Ovary (tissue), 9 donors: ENCODE measurements around the gene WIZ. TPM values are rescaled to one million over a fixed set of nuclear protein-coding genes. Genes with fewer than 3 reads are reported as not detected.

Experiments
- DNase-seq, 5 donors: peaks; one replicate each; pipeline ENCODE4 v3.0.0-alpha.2; 2019 to 2020
- H3K27ac ChIP-seq, 2 donors: fragments of 200-600 bp; one replicate each; pipeline versions ENCODE4 v1.5.1 to v1.8.0; 2019 to 2022
- H3K27me3 ChIP-seq: fragments of 200-600 bp; one replicate; pipeline ENCODE4 v1.8.0; 2022
- H3K36me3 ChIP-seq: fragments of 200-600 bp; sonication (generic); one replicate; pipeline ENCODE4 v1.5.1; 2019
- H3K4me1 ChIP-seq: one replicate; pipeline ENCODE4 v1.8.1; 2013; ENCODE audit warnings: mild to moderate bottlenecking, moderate library complexity; ENCODE audit not compliant: insufficient read depth
- H3K4me3 ChIP-seq: fragments of 200-600 bp; sonication (generic); one replicate; pipeline ENCODE4 v1.5.1; 2017
- H3K9me3 ChIP-seq, 2 donors: fragments of 200-600 bp in 1 of 2; sonication (generic) in 1 of 2; one replicate each; pipeline versions ENCODE4 v1.5.1 to v1.8.1; 2013 to 2019; ENCODE audit warnings: mild to moderate bottlenecking in 1 of 2, moderate library complexity in 1 of 2
- CTCF ChIP-seq, 3 donors: fragments of 450-650 bp in 2 of 3; fragments of 200-600 bp in 1 of 3; IDR thresholded peaks; one replicate each; pipeline versions ENCODE4 v1.5.1 to v1.8.0; 2016 to 2022; ENCODE audit warnings: antibody characterized with exemption in 3 of 3, mild to moderate bottlenecking in 1 of 3
- EP300 ChIP-seq: sonication (generic); formaldehyde crosslinking; IDR thresholded peaks from one replicate; pipeline ENCODE4 v1.6.1; 2017; ENCODE audit warnings: antibody characterized with exemption
- POLR2A ChIP-seq: fragments of 450-650 bp; IDR thresholded peaks from one replicate; pipeline ENCODE4 v1.6.1; 2017; ENCODE audit warnings: antibody characterized with exemption, mild to moderate bottlenecking, moderate library complexity
- WGBS, 3 donors: extraction: QIAGEN DNeasy Blood & Tissue Kit in 1 of 3; methylation state at CpG; one replicate each; pipeline versions ENCODE4 v1.1.5 to v1.1.7; 2013 to 2017; 5-methylcytosine and 5-hydroxymethylcytosine counted together
- intact Hi-C, 4 donors: fragments of 100-400 bp; cut with DNase I; formaldehyde crosslinking; loops; one replicate each; pipeline versions ENCODE4 v1.11.0 to v1.15.1; 2022 to 2023
- polyA plus RNA-seq, 2 donors: library from polyadenylated mRNA; stranded (reverse); fragments of 200-250 nt in 1 of 2; fragments of 350-450 nt in 1 of 2; fragmentation: Illumina TruSeq in 1 of 2; extraction: RNeasy Lipid Tissue Mini Kit (QIAGEN cat#74804) in 1 of 2; gene quantifications; one replicate each; pipeline ENCODE4 v1.2.3, GENCODE V29; 2013 to 2014
- total RNA-seq, 7 donors: library from RNA; depleted of rRNA in 2 of 7; stranded (reverse); fragments of >200 nt in 2 of 7; fragmentation: NEBNext Ultra II Directional in 3 of 7; extraction: Animal tissue kit (Norgen Biotek cat#: 25700) in 3 of 7; gene quantifications; one replicate each; pipeline versions ENCODE4 v1.1.0 to v1.2.4, GENCODE V29; 2016 to 2023
- donor health status: DM: no; HTN: no; CAD: no; lungs with moderate emphysema.
- donor health status: DM: no; HTN: no; CAD: no.
- donor health status: Bipolar disorder and iron deficiency.
- donor health status: DM: yes; HTN: yes; CAD: no.
- donor health status: DM: no; HTN: no; CAD: no.
- donor health status: DM: yes; HTN: yes; CAD: no.

WIZ gene
- total and polyA plus RNA-seq, 9 donors: 4.8 to 46.5 (median 38.2) TPM

- H3K36me3 ChIP-seq: no peaks in the 10 kb centered on the region
- H3K4me3 ChIP-seq: peak overlapping the region; percentile 32
- peak overlapping the region in 1 of 2 donors; percentile 22 for H3K27ac ChIP-seq
- 2 to 9% (median 6%) methylated on average over 16 to 44 of the region's 44 CpGs for WGBS, 3 donors
- no peaks in the 10 kb centered on the region for H3K27me3 ChIP-seq
- no peaks in the 10 kb centered on the region for H3K9me3 ChIP-seq
- DNase-seq: peak in 2 of 5 donors; percentile 62 to 67
- TF ChIP-seq CTCF (IDR thresholded peaks at IDR 0.05) (peak in 2 of 3 donors; percentile 28 to 32), EP300 (no peak)
- intact Hi-C loops: no loop called here
- H3K4me1 ChIP-seq: peaks cover 20% of the 10 kb centered on the region
These were observed 3.4 kb upstream of the WIZ start for GRCh38 chr19:15453091-15453578.

- intact Hi-C loops: no loop called here
- Histone ChIP-seq H3K27me3 (no peaks in the 10 kb centered on the region), H3K4me3 (peak overlapping the region; percentile 32), H3K36me3 (no peaks in the 10 kb centered on the region), H3K27ac (peak overlapping the region in 1 of 2 donors; percentile 54), H3K9me3 (no peaks in the 10 kb centered on the region), H3K4me1 (peaks cover 20% of the 10 kb centered on the region)
- peak; percentile 92 to 96 (median 94) for DNase-seq
- 3 to 8% (median 4%) methylated on average over 29 to 37 of the region's 37 CpGs for WGBS, 3 donors
- TF ChIP-seq POLR2A (peak; percentile 61), EP300 (no peak)
These were observed 2.6 kb upstream of the WIZ start for GRCh38 chr19:15452111-15453047.

- Histone ChIP-seq H3K4me3 (no peak overlapping the region), H3K4me1 (peaks cover 16% of the 10 kb centered on the region)
- intact Hi-C loops: no loop called here
These were observed 753 bp upstream of the WIZ start for GRCh38 chr19:15450528-15450890.

GRCh38 chr19:15448778-15449619, 757 bp downstream of the WIZ start:
- peak overlapping the region; percentile 90 for H3K4me3 ChIP-seq
- TF ChIP-seq POLR2A: no peak
- TF ChIP-seq CTCF (IDR thresholded peaks at IDR 0.05): no peak
- no peak for TF ChIP-seq EP300
- no peaks in the 10 kb centered on the region for H3K27me3 ChIP-seq
- H3K4me1 ChIP-seq: peaks cover 16% of the 10 kb centered on the region
- H3K9me3 ChIP-seq: no peaks in the 10 kb centered on the region
- peak overlapping the region; percentile 33 to 93 for H3K27ac ChIP-seq
- H3K36me3 ChIP-seq: no peaks in the 10 kb centered on the region
- WGBS, 3 donors: 3 to 5% (median 3%) methylated on average over 17 to 43 of the region's 43 CpGs
- intact Hi-C loops: no loop called here
- peak in 4 of 5 donors; percentile 42 to 72 (median 68) for DNase-seq

More at GRCh38 chr19:15450528-15450890, 753 bp upstream of the WIZ start:
- TF ChIP-seq EP300 (no peak), POLR2A (no peak), CTCF (IDR thresholded peaks at IDR 0.05) (no peak)
- Histone ChIP-seq H3K27ac (peak overlapping the region in 1 of 2 donors; percentile 33), H3K36me3 (no peaks in the 10 kb centered on the region), H3K27me3 (no peaks in the 10 kb centered on the region), H3K9me3 (no peaks in the 10 kb centered on the region)
- WGBS, 3 donors: 77 to 86% (median 78%) methylated on average over 1 of the region's 1 CpG
- peak in 1 of 5 donors; percentile 30 for DNase-seq
